HepG2 (cell line): ENCODE measurements around the gene DPP8. TPM values are rescaled to one million over a fixed set of nuclear protein-coding genes. Genes with fewer than 3 reads are reported as not detected.

Source experiments
- BRD4 ChIP-seq: sonication (generic); formaldehyde crosslinking; IDR thresholded peaks from 2 replicates; pipeline ENCODE4 v1.4.0; 2020; ENCODE audit warnings: missing genetic modification reagents
- DR1 ChIP-seq: sonication (generic); formaldehyde crosslinking; IDR thresholded peaks from 2 replicates; pipeline ENCODE4 v1.8.0; 2021; ENCODE audit warnings: mild to moderate bottlenecking, missing genetic modification reagents, inconsistent platforms
- ETV6 ChIP-seq: sonication (generic); formaldehyde crosslinking; conservative IDR thresholded peaks from 2 replicates; pipeline ENCODE4 v1.4.0; 2020; ENCODE audit warnings: missing genetic modification reagents
- EZH2 ChIP-seq: conservative IDR thresholded peaks from 2 replicates; pipeline ENCODE4 v1.6.1; 2012; ENCODE audit warnings: mild to moderate bottlenecking, low read depth, low read length, moderate library complexity
- FIP1L1 ChIP-seq: fragments of 200-400 bp; formaldehyde crosslinking; IDR thresholded peaks from 2 replicates; pipeline ENCODE4 v1.6.1; 2018; ENCODE audit warnings: low read depth, mild to moderate bottlenecking, low read length, moderate library complexity, borderline replicate concordance; ENCODE audit not compliant: insufficient read depth
- HHEX ChIP-seq: IDR thresholded peaks from 2 replicates; pipeline ENCODE4 v1.6.1; 2016; ENCODE audit warnings: control low read depth
- HNF1B ChIP-seq: sonication (generic); formaldehyde crosslinking; IDR thresholded peaks from 2 replicates; pipeline ENCODE4 v1.5.1; 2020; ENCODE audit warnings: mild to moderate bottlenecking, moderate library complexity, missing genetic modification reagents
- HNRNPH1 ChIP-seq: fragments of 200-400 bp; formaldehyde crosslinking; optimal IDR thresholded peaks from 2 replicates; pipeline ENCODE3; 2017; ENCODE audit warnings: mild to moderate bottlenecking, low read depth, low read length
- HOXA3 ChIP-seq: sonication (generic); formaldehyde crosslinking; IDR thresholded peaks from 2 replicates; pipeline ENCODE4 v1.5.0; 2020; ENCODE audit warnings: missing genetic modification reagents
- NR2F6 ChIP-seq, 2 experiments: IDR thresholded peaks; 2 replicates each; pipeline ENCODE4 v1.6.1; 2016; ENCODE audit warnings: antibody characterized with exemption in 1 of 2, mild to moderate bottlenecking in 1 of 2
- SKIL ChIP-seq: sonication (generic); formaldehyde crosslinking; IDR thresholded peaks from 2 replicates; pipeline ENCODE4 v1.8.0; 2022; ENCODE audit warnings: missing genetic modification reagents, mild to moderate bottlenecking, moderate library complexity, borderline replicate concordance
- SNAI1 ChIP-seq: sonication (generic); formaldehyde crosslinking; IDR thresholded peaks from 2 replicates; pipeline ENCODE4 v1.5.0; 2020; ENCODE audit warnings: mild to moderate bottlenecking, missing genetic modification reagents, borderline replicate concordance
- TAF15 ChIP-seq: fragments of 200-400 bp; formaldehyde crosslinking; IDR thresholded peaks from one replicate; pipeline ENCODE4 v1.6.1; 2018; ENCODE audit warnings: mild to moderate bottlenecking, low read depth, low read length; ENCODE audit not compliant: poor library complexity, severe bottlenecking
- U2AF1 ChIP-seq: fragments of 200-400 bp; formaldehyde crosslinking; optimal IDR thresholded peaks from 2 replicates; pipeline ENCODE3; 2017; ENCODE audit warnings: mild to moderate bottlenecking, low read depth, low read length
- ZEB1 ChIP-seq: IDR thresholded peaks from 2 replicates; pipeline ENCODE4 v1.6.1; 2012; ENCODE audit warnings: mild to moderate bottlenecking, low read depth, inconsistent platforms; ENCODE audit not compliant: insufficient replicate concordance
- ZMYM3 ChIP-seq: sonication (generic); formaldehyde crosslinking; IDR thresholded peaks from 2 replicates; pipeline ENCODE4 v1.5.1; 2020; ENCODE audit warnings: mild to moderate bottlenecking, missing genetic modification reagents
- ZNF530 ChIP-seq: sonication (generic); formaldehyde crosslinking; IDR thresholded peaks from 2 replicates; pipeline ENCODE4 v1.5.0; 2020; ENCODE audit warnings: low read depth, mild to moderate bottlenecking, missing genetic modification reagents
- ZNF549 ChIP-seq: sonication (generic); formaldehyde crosslinking; IDR thresholded peaks from 2 replicates; pipeline ENCODE4 v1.5.0; 2020; ENCODE audit warnings: missing genetic modification reagents
- ZNF607 ChIP-seq: sonication (generic); formaldehyde crosslinking; IDR thresholded peaks from 2 replicates; pipeline ENCODE4 v1.5.1; 2020; ENCODE audit warnings: missing genetic modification reagents, mild to moderate bottlenecking, borderline replicate concordance
- ZNF878 ChIP-seq: sonication (generic); formaldehyde crosslinking; IDR thresholded peaks from 2 replicates; pipeline ENCODE4 v1.8.1; 2023; ENCODE audit warnings: mild to moderate bottlenecking, missing genetic modification reagents, moderate library complexity
- ZSCAN31 ChIP-seq: sonication (generic); formaldehyde crosslinking; IDR thresholded peaks from 2 replicates; pipeline ENCODE4 v1.5.0; 2020; ENCODE audit warnings: low read depth, mild to moderate bottlenecking, missing genetic modification reagents
- polyA plus RNA-seq, 8 experiments: library from polyadenylated mRNA; depleted of rRNA in 3 of 8; stranded (reverse) in 7 of 8; unstranded in 1 of 8; fragments of >200 nt; fragmentation: Illumina TruSeq in 4 of 8; extraction: Trizol in 4 of 8; gene quantifications; 2 replicates each; pipeline versions ENCODE4 v1.2.1 to v1.2.3, GENCODE V29; 2011 to 2016; ENCODE audit warnings: low read depth in 4 of 8, missing spikeins in 1 of 8, mixed read lengths in 1 of 8; ENCODE audit not compliant: insufficient read depth in 1 of 8
- total RNA-seq, 5 experiments: library from RNA; depleted of rRNA; stranded (reverse); fragments of >200 nt; fragmentation: Illumina TruSeq; extraction: Trizol; gene quantifications; 2 replicates each; pipeline ENCODE4 v1.2.3, GENCODE V29; 2016; ENCODE audit warnings: low read depth in 1 of 5
- TF ChIP-seq, protein P1 (sequence below): sonication (generic); formaldehyde crosslinking; conservative IDR thresholded peaks from 2 replicates; pipeline ENCODE4 v1.8.0; 2022; ENCODE audit warnings: low read depth, missing genetic modification reagents

DPP8 gene
- total and polyA plus RNA-seq, 2 of the 13 experiments (the other 11 are each of a cell fraction or from before 2014, with no cell fraction given), result 18.0 to 26.3 TPM

DNA sequence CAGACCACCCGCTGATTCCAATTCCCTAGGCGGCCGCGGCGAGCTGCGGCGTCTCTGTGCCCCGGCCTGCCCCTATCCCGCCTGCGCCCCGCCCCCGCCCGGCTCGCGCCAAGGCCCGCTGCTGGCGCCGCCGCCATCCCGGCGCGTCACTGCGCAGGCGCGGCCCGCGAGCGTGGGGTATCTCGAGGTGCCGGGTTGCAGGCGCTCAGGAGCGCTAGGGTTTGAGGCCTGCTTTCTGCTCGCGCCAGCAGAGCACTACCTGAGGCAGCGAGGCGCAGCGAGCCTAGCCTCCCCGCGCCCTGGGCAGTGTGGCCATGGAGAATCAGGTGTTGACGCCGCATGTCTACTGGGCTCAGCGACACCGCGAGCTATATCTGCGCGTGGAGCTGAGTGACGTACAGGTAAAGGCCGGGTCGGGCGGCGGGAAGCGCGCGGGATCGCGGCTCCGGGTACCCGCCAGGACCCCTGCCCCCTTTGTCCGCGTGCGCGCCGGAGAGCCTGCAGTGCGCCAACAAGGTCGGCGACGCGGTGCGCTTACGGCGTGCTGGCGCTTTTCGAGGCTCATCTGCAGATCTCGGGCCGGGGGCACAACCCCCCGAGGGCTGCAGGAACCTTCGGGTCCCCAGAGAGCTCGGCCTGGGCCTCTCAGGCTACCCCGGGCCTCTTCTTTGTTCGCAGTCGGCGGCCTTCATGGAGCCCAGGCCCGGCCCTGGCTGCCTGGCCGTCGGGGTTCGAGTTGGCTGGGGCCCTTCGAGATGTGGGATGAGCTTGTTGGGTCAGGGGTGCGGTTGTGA is 13.0 kb upstream of the DPP8 start, which contains the start of gene HACD3 (continued):
- TF ChIP-seq HNF1B (CRISPR knock-in tag), result peak; percentile 53; the same call in 1 of the 2 replicates
- no peak for TF ChIP-seq HNRNPH1
- no peak for TF ChIP-seq ZNF878 (CRISPR knock-in tag)
- TF ChIP-seq EZH2, result no peak
- TF ChIP-seq ZNF607 (CRISPR knock-in tag), result peak; percentile 84
- TF ChIP-seq HHEX (CRISPR knock-in tag), result no peak
- TF ChIP-seq TAF15, result peak; percentile 52
- TF ChIP-seq BRD4 (CRISPR knock-in tag), result peak; percentile 91
- no peak for TF ChIP-seq U2AF1
- TF ChIP-seq ZSCAN31, result peak; percentile 78; the same call in 1 of the 2 replicates
- TF ChIP-seq ZNF549, result peak; percentile 35; the same call in 1 of the 2 replicates
- peak; percentile 81 for TF ChIP-seq DR1
- no peak for TF ChIP-seq NR2F6 (IDR thresholded peaks at IDR 0.05)
- 0 out of 2 replicates have a peak, but pooled peaks have one; percentile 14 for TF ChIP-seq NR2F6 (CRISPR knock-in tag; IDR thresholded peaks at IDR 0.05)
- TF ChIP-seq HOXA3 (CRISPR knock-in tag), result peak; percentile 76
- no peak for TF ChIP-seq FIP1L1
- TF ChIP-seq SNAI1, result peak; percentile 98
- TF ChIP-seq ZMYM3 (CRISPR knock-in tag), result no peak
- peak; percentile 73; the same call in 1 of the 2 replicates for TF ChIP-seq ETV6 (CRISPR knock-in tag)
- TF ChIP-seq SKIL, result no peak
- TF ChIP-seq, protein P1, sequence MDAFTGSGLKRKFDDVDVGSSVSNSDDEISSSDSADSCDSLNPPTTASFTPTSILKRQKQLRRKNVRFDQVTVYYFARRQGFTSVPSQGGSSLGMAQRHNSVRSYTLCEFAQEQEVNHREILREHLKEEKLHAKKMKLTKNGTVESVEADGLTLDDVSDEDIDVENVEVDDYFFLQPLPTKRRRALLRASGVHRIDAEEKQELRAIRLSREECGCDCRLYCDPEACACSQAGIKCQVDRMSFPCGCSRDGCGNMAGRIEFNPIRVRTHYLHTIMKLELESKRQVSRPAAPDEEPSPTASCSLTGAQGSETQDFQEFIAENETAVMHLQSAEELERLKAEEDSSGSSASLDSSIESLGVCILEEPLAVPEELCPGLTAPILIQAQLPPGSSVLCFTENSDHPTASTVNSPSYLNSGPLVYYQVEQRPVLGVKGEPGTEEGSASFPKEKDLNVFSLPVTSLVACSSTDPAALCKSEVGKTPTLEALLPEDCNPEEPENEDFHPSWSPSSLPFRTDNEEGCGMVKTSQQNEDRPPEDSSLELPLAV, result no peak
- TF ChIP-seq ZNF530 (CRISPR knock-in tag), result no peak
- no peak for TF ChIP-seq ZEB1
